ENCODE measurements around the gene ZNF107.

DNA sequence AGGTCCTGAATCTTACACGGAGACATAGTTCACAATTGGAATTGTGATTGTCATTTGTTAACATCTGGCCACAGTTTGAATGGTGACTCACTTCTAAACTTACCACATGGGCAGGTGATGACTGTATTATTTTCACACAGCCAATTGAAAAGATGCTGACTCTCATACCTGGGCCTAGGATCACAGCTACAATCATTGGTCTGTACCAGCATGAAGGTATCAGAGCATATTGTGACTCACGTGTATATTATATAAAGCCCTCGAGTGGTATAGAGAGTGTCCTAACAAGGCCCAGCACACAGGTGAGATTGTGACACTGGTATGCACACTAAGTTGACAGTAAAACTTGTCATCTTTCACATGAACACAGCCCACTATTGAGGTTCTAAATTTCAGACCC, 9.4 kb upstream of the ZNF107 start:
- TF ChIP-seq, protein P1, sequence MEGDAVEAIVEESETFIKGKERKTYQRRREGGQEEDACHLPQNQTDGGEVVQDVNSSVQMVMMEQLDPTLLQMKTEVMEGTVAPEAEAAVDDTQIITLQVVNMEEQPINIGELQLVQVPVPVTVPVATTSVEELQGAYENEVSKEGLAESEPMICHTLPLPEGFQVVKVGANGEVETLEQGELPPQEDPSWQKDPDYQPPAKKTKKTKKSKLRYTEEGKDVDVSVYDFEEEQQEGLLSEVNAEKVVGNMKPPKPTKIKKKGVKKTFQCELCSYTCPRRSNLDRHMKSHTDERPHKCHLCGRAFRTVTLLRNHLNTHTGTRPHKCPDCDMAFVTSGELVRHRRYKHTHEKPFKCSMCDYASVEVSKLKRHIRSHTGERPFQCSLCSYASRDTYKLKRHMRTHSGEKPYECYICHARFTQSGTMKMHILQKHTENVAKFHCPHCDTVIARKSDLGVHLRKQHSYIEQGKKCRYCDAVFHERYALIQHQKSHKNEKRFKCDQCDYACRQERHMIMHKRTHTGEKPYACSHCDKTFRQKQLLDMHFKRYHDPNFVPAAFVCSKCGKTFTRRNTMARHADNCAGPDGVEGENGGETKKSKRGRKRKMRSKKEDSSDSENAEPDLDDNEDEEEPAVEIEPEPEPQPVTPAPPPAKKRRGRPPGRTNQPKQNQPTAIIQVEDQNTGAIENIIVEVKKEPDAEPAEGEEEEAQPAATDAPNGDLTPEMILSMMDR (IDR thresholded peaks at IDR 0.05) = no peak
- no peak for TF ChIP-seq POLR2A (IDR thresholded peaks at IDR 0.05)

Measured in testis (tissue), 2 donors.